ENCODE data around the gene ATP8A2.

The ATP8A2 gene

GRCh38 chr13:25859528-25859927, 487.8 kb downstream of the ATP8A2 start:
- no peak for DNase-seq (ENCODE audit: low spot score)

GRCh38 chr13:25860265-25860664, 488.5 kb downstream of the ATP8A2 start:
- no peak for DNase-seq (ENCODE audit: low spot score)

- no peak for DNase-seq (ENCODE audit: low spot score)
Measured at GRCh38 chr13:25860862-25861261, 489.1 kb downstream of the ATP8A2 start.

- DNase-seq (ENCODE audit: low spot score): no peak
Measured at GRCh38 chr13:25862156-25862555, 490.4 kb downstream of the ATP8A2 start.

GRCh38 chr13:25864116-25864515, 492.3 kb downstream of the ATP8A2 start:
- DNase-seq (ENCODE audit: low spot score): no peak

GRCh38 chr13:25864936-25865335, 493.2 kb downstream of the ATP8A2 start:
- DNase-seq (ENCODE audit: low spot score): no peak

GRCh38 chr13:25865391-25865790, 493.6 kb downstream of the ATP8A2 start:
- DNase-seq (ENCODE audit: low spot score): no peak

GRCh38 chr13:25867038-25867437, 495.3 kb downstream of the ATP8A2 start:
- DNase-seq (ENCODE audit: low spot score): no peak

GRCh38 chr13:25868490-25868889, 496.7 kb downstream of the ATP8A2 start:
- DNase-seq (ENCODE audit: low spot score): no peak

- DNase-seq (ENCODE audit: low spot score): no peak
Measured at GRCh38 chr13:25869941-25870340, 498.2 kb downstream of the ATP8A2 start.

GRCh38 chr13:25871389-25872125, 499.8 kb downstream of the ATP8A2 start:
- no peak for DNase-seq (ENCODE audit: low spot score)

- no peak for DNase-seq (ENCODE audit: low spot score)
Measured at GRCh38 chr13:25872481-25873241, 500.9 kb downstream of the ATP8A2 start.

GRCh38 chr13:25873242-25873612, 501.5 kb downstream of the ATP8A2 start:
- DNase-seq (ENCODE audit: low spot score): no peak

- DNase-seq (ENCODE audit: low spot score): no peak
Measured at GRCh38 chr13:25874064-25874737, 502.4 kb downstream of the ATP8A2 start.

- DNase-seq (ENCODE audit: low spot score): no peak
Measured at GRCh38 chr13:25874907-25875306, 503.1 kb downstream of the ATP8A2 start.

GRCh38 chr13:25876247-25876646, 504.5 kb downstream of the ATP8A2 start:
- no peak for DNase-seq (ENCODE audit: low spot score)

GRCh38 chr13:25879466-25879865, 507.7 kb downstream of the ATP8A2 start:
- DNase-seq (ENCODE audit: low spot score): no peak

- no peak for DNase-seq (ENCODE audit: low spot score)
Measured at GRCh38 chr13:25881136-25881926, 509.6 kb downstream of the ATP8A2 start.

- DNase-seq (ENCODE audit: low spot score): no peak
Measured at GRCh38 chr13:25881971-25882451, 510.2 kb downstream of the ATP8A2 start.

- no peak for DNase-seq (ENCODE audit: low spot score)
Measured at GRCh38 chr13:25882466-25883357, 510.9 kb downstream of the ATP8A2 start.

GRCh38 chr13:25885418-25885817, 513.6 kb downstream of the ATP8A2 start:
- no peak for DNase-seq (ENCODE audit: low spot score)
